Mucosa of descending colon (tissue), 3 donors: Measurements from ENCODE around the gene OTUD5. TPM values are rescaled to one million over a fixed set of nuclear protein-coding genes. Genes with fewer than 3 reads are reported as not detected.
A peak's percentile ranks its signal among the peaks of the same experiment; 100 is the strongest.

ENCODE experiments used
- ATAC-seq: fragments of 200-7000 bp; cut with Tn5 transposase; one replicate; pipeline ENCODE4 v1.9.1; 2020; ENCODE audit warnings: mild to moderate bottlenecking, moderate library complexity
- DNase-seq, 3 donors: peaks; one replicate each; pipeline ENCODE4 v3.0.0-alpha.2; 2020
- H3K36me3 ChIP-seq: fragments of 200-600 bp; one replicate; pipeline ENCODE4 v1.8.0; 2021; ENCODE audit warnings: low read depth, mild to moderate bottlenecking
- H3K4me1 ChIP-seq: fragments of 200-600 bp; one replicate; pipeline ENCODE4 v1.8.0; 2021; ENCODE audit warnings: low read depth, mild to moderate bottlenecking
- H3K4me3 ChIP-seq: fragments of 200-600 bp; one replicate; pipeline ENCODE4 v1.8.0; 2021; ENCODE audit warnings: mild to moderate bottlenecking
- H3K9me3 ChIP-seq: fragments of 200-600 bp; one replicate; pipeline ENCODE4 v1.8.0; 2021; ENCODE audit warnings: mild to moderate bottlenecking
- intact Hi-C, 2 donors: fragments of 100-400 bp; cut with DNase I in 1 of 2; cut with micrococcal nuclease in 1 of 2; formaldehyde crosslinking; loops; one replicate each; pipeline versions ENCODE4 v1.11.0 to v1.11.1; 2022; cut with DNase I, micrococcal nuclease
- total RNA-seq, 3 donors: library from RNA; stranded (reverse); fragmentation: NEBNext Ultra II Directional in 2 of 3; extraction: Animal tissue kit (Norgen Biotek cat#: 25700) in 2 of 3; gene quantifications; one replicate each; pipeline versions ENCODE4 v1.2.1 to v1.2.4, GENCODE V29; 2021 to 2023
- TF ChIP-seq, protein P1 (sequence below): fragments of 200-600 bp; IDR thresholded peaks from one replicate; pipeline ENCODE4 v1.8.0; 2022; ENCODE audit warnings: antibody characterized with exemption, mild to moderate bottlenecking
- donor health status: DM: no; HTN: no; CAD: no; lungs with moderate emphysema.
- donor health status: DM: no; HTN: no; CAD: no.
- donor health status: DM: no; HTN: yes; CAD: no.

OTUD5 gene
- total RNA-seq, 3 donors from 2014 or later, result 43.6 to 56.5 (median 52.5) TPM

GRCh38 chrX:48897625-48898306, 59.6 kb downstream of the OTUD5 start, which contains the start of the genes PQBP1 and TIMM17B:
PQBP1 (plus strand) TSS chrX:48897930; CDS start chrX:48898510, 580 bp downstream.
TIMM17B (minus strand) TSS chrX:48897768; CDS start chrX:48897749, 19 bp downstream.
- DNase-seq (peak; percentile 88 to 93 (median 91)), ATAC-seq (peak; percentile 95)
- no peaks in the 10 kb centered on the region for H3K9me3 ChIP-seq
- peaks cover 7% of the 10 kb centered on the region for H3K4me1 ChIP-seq
- intact Hi-C loops, result no loop called here
- TF ChIP-seq, protein P1, sequence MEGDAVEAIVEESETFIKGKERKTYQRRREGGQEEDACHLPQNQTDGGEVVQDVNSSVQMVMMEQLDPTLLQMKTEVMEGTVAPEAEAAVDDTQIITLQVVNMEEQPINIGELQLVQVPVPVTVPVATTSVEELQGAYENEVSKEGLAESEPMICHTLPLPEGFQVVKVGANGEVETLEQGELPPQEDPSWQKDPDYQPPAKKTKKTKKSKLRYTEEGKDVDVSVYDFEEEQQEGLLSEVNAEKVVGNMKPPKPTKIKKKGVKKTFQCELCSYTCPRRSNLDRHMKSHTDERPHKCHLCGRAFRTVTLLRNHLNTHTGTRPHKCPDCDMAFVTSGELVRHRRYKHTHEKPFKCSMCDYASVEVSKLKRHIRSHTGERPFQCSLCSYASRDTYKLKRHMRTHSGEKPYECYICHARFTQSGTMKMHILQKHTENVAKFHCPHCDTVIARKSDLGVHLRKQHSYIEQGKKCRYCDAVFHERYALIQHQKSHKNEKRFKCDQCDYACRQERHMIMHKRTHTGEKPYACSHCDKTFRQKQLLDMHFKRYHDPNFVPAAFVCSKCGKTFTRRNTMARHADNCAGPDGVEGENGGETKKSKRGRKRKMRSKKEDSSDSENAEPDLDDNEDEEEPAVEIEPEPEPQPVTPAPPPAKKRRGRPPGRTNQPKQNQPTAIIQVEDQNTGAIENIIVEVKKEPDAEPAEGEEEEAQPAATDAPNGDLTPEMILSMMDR, result no peak
- H3K36me3 ChIP-seq, result no peaks in the 10 kb centered on the region
- H3K4me3 ChIP-seq, result peak within 1 kb of the TSS; percentile 32

DNA sequence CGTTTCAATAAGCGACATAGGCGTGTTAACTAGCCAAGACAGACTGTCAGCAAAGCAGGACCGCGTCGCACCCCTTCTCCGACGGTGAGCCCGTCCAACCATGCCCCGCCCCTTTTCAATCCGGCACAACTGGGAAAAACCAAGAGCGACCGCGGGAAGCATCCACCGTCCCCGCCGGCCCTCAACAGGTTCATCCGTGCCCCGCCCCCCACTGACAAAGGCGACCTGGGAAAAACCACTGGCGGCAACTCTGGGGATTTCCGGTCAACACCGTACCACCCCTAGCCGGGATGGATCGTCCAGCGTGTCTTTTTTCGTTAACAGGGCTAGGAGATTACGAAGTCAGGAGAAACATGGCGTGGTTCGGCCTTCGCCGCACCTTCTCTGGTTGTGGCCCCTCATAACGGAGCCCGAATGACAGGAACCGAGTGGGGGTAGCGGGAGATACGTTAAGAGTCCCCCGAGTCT, 60.2 kb downstream of the OTUD5 start:
- peaks cover 7% of the 10 kb centered on the region for H3K4me1 ChIP-seq
- ATAC-seq (peak; percentile 80), DNase-seq (peak; percentile 81 to 89 (median 85))
- intact Hi-C loops, result no loop called here
- no peaks in the 10 kb centered on the region for H3K36me3 ChIP-seq
- no peaks in the 10 kb centered on the region for H3K9me3 ChIP-seq
- peak overlapping the region; percentile 32 for H3K4me3 ChIP-seq
- TF ChIP-seq, protein P1, result no peak

DNA sequence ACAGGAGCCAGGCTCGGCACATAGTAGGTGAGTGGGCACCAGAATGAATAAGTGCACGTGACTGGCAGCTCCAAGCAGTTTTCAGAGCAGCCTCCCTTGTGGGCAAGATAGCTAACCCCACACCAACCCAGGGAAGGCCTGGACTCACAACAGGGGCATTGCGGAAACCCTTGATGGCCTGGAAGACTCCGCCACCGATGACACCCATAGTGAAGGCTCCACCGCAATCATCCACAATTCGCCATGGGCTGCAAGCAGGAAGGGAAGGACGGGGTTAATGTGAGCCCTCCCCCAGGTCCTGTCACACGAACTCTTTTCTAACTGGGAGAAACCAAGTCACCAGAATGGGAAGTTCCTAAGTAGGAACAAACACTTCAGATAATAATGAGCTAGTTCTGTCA, 60.8 kb downstream of the OTUD5 start:
- Histone ChIP-seq H3K36me3 (no peaks in the 10 kb centered on the region), H3K4me3 (no peak overlapping the region), H3K4me1 (peaks cover 7% of the 10 kb centered on the region), H3K9me3 (no peaks in the 10 kb centered on the region)
- ATAC-seq, result no peak
- intact Hi-C loops, result no loop called here
- DNase-seq, result no peak
- TF ChIP-seq, protein P1, result no peak

GRCh38 chrX:48894891-48895290, 62.5 kb downstream of the OTUD5 start:
- intact Hi-C loops, result no loop called here
- Histone ChIP-seq H3K4me1 (peaks cover 7% of the 10 kb centered on the region), H3K36me3 (no peaks in the 10 kb centered on the region), H3K9me3 (no peaks in the 10 kb centered on the region), H3K4me3 (no peak overlapping the region)
- no peak for DNase-seq
- ATAC-seq, result no peak
- TF ChIP-seq, protein P1, result no peak

GRCh38 chrX:48893556-48894348, 63.7 kb downstream of the OTUD5 start:
- DNase-seq, result no peak
- Histone ChIP-seq H3K36me3 (no peaks in the 10 kb centered on the region), H3K9me3 (no peaks in the 10 kb centered on the region), H3K4me3 (no peak overlapping the region), H3K4me1 (peaks cover 5% of the 10 kb centered on the region)
- intact Hi-C loops, result no loop called here
- TF ChIP-seq, protein P1, result no peak
- no peak for ATAC-seq
